DND-41 (cell line): Measurements from ENCODE around the gene RCCD1.
"Not testable (repeated sequence)": the region's sequence is repeated elsewhere in the genome, so short reads cannot be mapped to it uniquely, and the experiment has no call there.

ENCODE experiments used
- ATAC-seq: fragments of 200-7000 bp; cut with Tn5 transposase; 3 replicates; pipeline ENCODE4 v1.9.1; 2021; ENCODE audit warnings: low read depth; ENCODE audit not compliant: insufficient read depth
- DNase-seq: peaks from one replicate; pipeline ENCODE4 v3.0.0-alpha.2; 2020
- H2AFZ ChIP-seq: 2 replicates; pipeline ENCODE4 v1.6.0; 2012; ENCODE audit warnings: low read depth, low read length
- H3K27ac ChIP-seq: 2 replicates; pipeline ENCODE4 v1.5.1; 2012; ENCODE audit warnings: low read length, inconsistent platforms
- H3K27me3 ChIP-seq: fragments of 200-600 bp; sonication (generic); 2 replicates; pipeline ENCODE4 v1.6.0; 2012; ENCODE audit warnings: low read length, mild to moderate bottlenecking, inconsistent platforms; ENCODE audit not compliant: insufficient read depth, poor library complexity
- H3K36me3 ChIP-seq: 2 replicates; pipeline ENCODE4 v1.5.1; 2012; ENCODE audit warnings: low read length, inconsistent platforms; ENCODE audit not compliant: insufficient read depth
- H3K4me1 ChIP-seq: 2 replicates; pipeline ENCODE4 v1.5.1; 2012; ENCODE audit warnings: mild to moderate bottlenecking, low read length; ENCODE audit not compliant: insufficient read depth
- H3K4me2 ChIP-seq: 2 replicates; pipeline ENCODE4 v1.6.0; 2012; ENCODE audit warnings: mild to moderate bottlenecking, moderate library complexity, low read length, inconsistent platforms; ENCODE audit not compliant: insufficient read depth
- H3K4me3 ChIP-seq, 2 experiments: fragments of 200-600 bp in 1 of 2; shearing (Covaris generic) in 1 of 2; 2 replicates each; pipeline ENCODE4 v1.5.1; 2012 to 2016; ENCODE audit warnings: inconsistent platforms in 2 of 2, low read length in 2 of 2, mild to moderate bottlenecking in 2 of 2, low read depth in 1 of 2, moderate library complexity in 1 of 2
- H3K79me2 ChIP-seq: 2 replicates; pipeline ENCODE4 v1.6.0; 2012; ENCODE audit warnings: low read length, inconsistent platforms; ENCODE audit not compliant: insufficient read depth
- H3K9ac ChIP-seq: 2 replicates; pipeline ENCODE4 v1.6.0; 2012; ENCODE audit warnings: low read depth, mild to moderate bottlenecking, inconsistent platforms, low read length, moderate library complexity
- H3K9me3 ChIP-seq: 2 replicates; pipeline ENCODE4 v1.5.1; 2012; ENCODE audit warnings: low read length, moderate library complexity, mild to moderate bottlenecking, inconsistent platforms; ENCODE audit not compliant: insufficient read depth, severe bottlenecking
- H4K20me1 ChIP-seq: 2 replicates; pipeline ENCODE4 v1.6.0; 2012; ENCODE audit warnings: low read length; ENCODE audit not compliant: insufficient read depth
- CTCF ChIP-seq: IDR thresholded peaks from 2 replicates; pipeline ENCODE4 v1.5.1; 2012; ENCODE audit warnings: borderline replicate concordance, low read length, moderate library complexity, mild to moderate bottlenecking; ENCODE audit not compliant: poor library complexity, severe bottlenecking; ENCODE audit errors: extremely low read depth
- EZH2 ChIP-seq: IDR thresholded peaks from 3 replicates; pipeline ENCODE4 v1.6.1; 2012; ENCODE audit warnings: borderline replicate concordance, low read depth, mild to moderate bottlenecking, moderate library complexity, low read length, inconsistent platforms; ENCODE audit not compliant: severe bottlenecking

RCCD1 gene

GRCh38 chr15:90924375-90924774 lies 30.3 kb upstream of the RCCD1 start:
- Histone ChIP-seq H4K20me1 (no peaks in the 10 kb centered on the region), H3K4me1 (peaks cover 8% of the 10 kb centered on the region), H3K36me3 (peaks cover 19% of the 10 kb centered on the region), H3K9ac (no peak overlapping the region), H3K79me2 (peaks cover 4% of the 10 kb centered on the region; the same call in 1 of the 2 replicates), H3K4me2 (no peak overlapping the region), H3K9me3 (no peaks in the 10 kb centered on the region), H3K27me3 (no peaks in the 10 kb centered on the region), H3K27ac (no peak overlapping the region), H2AFZ (no peak overlapping the region), H3K4me3 (no peak overlapping the region)
- no peak for ATAC-seq
- no peak for TF ChIP-seq CTCF
- no peak for TF ChIP-seq EZH2
- DNase-seq: no peak

GRCh38 chr15:90926766-90927165 lies 27.9 kb upstream of the RCCD1 start:
- not testable (repeated sequence) for H4K20me1 ChIP-seq, H3K9ac ChIP-seq, H3K27me3 ChIP-seq, H3K9me3 ChIP-seq, H3K27ac ChIP-seq, H3K4me3 ChIP-seq, DNase-seq, H3K4me2 ChIP-seq, H2AFZ ChIP-seq, H3K36me3 ChIP-seq, ATAC-seq
- H3K79me2 ChIP-seq: peaks cover 18% of the 10 kb centered on the region
- H3K4me1 ChIP-seq: peaks cover 24% of the 10 kb centered on the region

GRCh38 chr15:90928106-90928505 lies 26.6 kb upstream of the RCCD1 start:
- not testable (repeated sequence) for H3K9ac ChIP-seq, H3K4me2 ChIP-seq, H3K27ac ChIP-seq

GRCh38 chr15:90929246-90930019 lies 25.3 kb upstream of the RCCD1 start:
- H3K9me3 ChIP-seq: no peaks in the 10 kb centered on the region
- H4K20me1 ChIP-seq: no peaks in the 10 kb centered on the region
- peaks cover 23% of the 10 kb centered on the region for H3K79me2 ChIP-seq
- ATAC-seq: no peak
- DNase-seq: no peak
- peak overlapping the region; percentile 68 for H3K9ac ChIP-seq
- H3K27me3 ChIP-seq: no peaks in the 10 kb centered on the region
- TF ChIP-seq CTCF: no peak
- no peak for TF ChIP-seq EZH2
- peak overlapping the region; percentile 44 to 78; a peak in 3 of 4 replicates for H3K4me3 ChIP-seq
- peaks cover 46% of the 10 kb centered on the region for H3K4me1 ChIP-seq
- peak overlapping the region; percentile 82 for H3K4me2 ChIP-seq
- H3K36me3 ChIP-seq: no peaks in the 10 kb centered on the region
- peak overlapping the region; percentile 73 for H2AFZ ChIP-seq
- H3K27ac ChIP-seq: peak overlapping the region; percentile 83

More at GRCh38 chr15:90928106-90928505, 26.6 kb upstream of the RCCD1 start:
- H3K27me3 ChIP-seq, ATAC-seq, H3K9me3 ChIP-seq, H3K36me3 ChIP-seq, H4K20me1 ChIP-seq, H2AFZ ChIP-seq, H3K4me3 ChIP-seq, DNase-seq: not testable (repeated sequence)
- peaks cover 34% of the 10 kb centered on the region for H3K4me1 ChIP-seq
- H3K79me2 ChIP-seq: peaks cover 23% of the 10 kb centered on the region
